Prostate gland (tissue), 2 donors: ENCODE data around the gene MPP1. TPM values are rescaled to one million over a fixed set of nuclear protein-coding genes. Genes with fewer than 3 reads are reported as not detected.

Source experiments
- DNase-seq: peaks from one replicate; pipeline ENCODE4 v3.0.0-alpha.2; 2019; ENCODE audit warnings: low spot score
- H3K27ac ChIP-seq, 2 donors: fragments of 200-600 bp; sonication (generic); 2 replicates each; pipeline ENCODE4 v1.5.1; 2017 to 2019
- H3K27me3 ChIP-seq: fragments of 200-600 bp; sonication (generic); replicated peaks from 2 replicates; pipeline ENCODE4 v1.5.1; 2019; ENCODE audit not compliant: insufficient read depth
- H3K36me3 ChIP-seq, 2 donors: fragments of 200-600 bp; sonication (generic); 1 replicate in 1 of 2; 2 replicates in 1 of 2; pipeline versions ENCODE4 v1.5.1 to v1.8.1; 2017 to 2019
- H3K4me1 ChIP-seq: fragments of 200-600 bp; sonication (generic); replicated peaks from 2 replicates; pipeline ENCODE4 v1.5.1; 2019
- H3K4me3 ChIP-seq, 2 donors: fragments of 200-600 bp; sonication (generic); 2 replicates each; pipeline ENCODE4 v1.5.1; 2017 to 2019
- H3K9me3 ChIP-seq: fragments of 200-600 bp; sonication (generic); 2 replicates; pipeline ENCODE4 v1.5.1; 2017
- POLR2A ChIP-seq: fragments of 450-650 bp; IDR thresholded peaks from one replicate; pipeline ENCODE4 v1.6.1; 2016; ENCODE audit warnings: antibody characterized with exemption, mild to moderate bottlenecking
- POLR2AphosphoS5 ChIP-seq: sonication (generic); formaldehyde crosslinking; IDR thresholded peaks from one replicate; pipeline ENCODE4 v1.6.1; 2017; ENCODE audit warnings: antibody characterized with exemption
- WGBS: methylation state at CpG from one replicate; pipeline ENCODE4 v1.1.5; 2018; 5-methylcytosine and 5-hydroxymethylcytosine counted together
- intact Hi-C: fragments of 100-400 bp; cut with DNase I; formaldehyde crosslinking; loops from one replicate; pipeline ENCODE4 v1.14.2; 2022
- total RNA-seq, 2 donors: library from RNA; depleted of rRNA; stranded (reverse); fragments of >200 nt; gene quantifications; one replicate each; pipeline ENCODE4 v1.1.0, GENCODE V29; 2016
- TF ChIP-seq, protein P1 (sequence below), 4 experiments: fragments of 200-600 bp in 2 of 4; fragments of 450-650 bp in 2 of 4; sonication (generic) in 2 of 4; IDR thresholded peaks; 1 replicate in 3 of 4; 2 replicates in 1 of 4; pipeline ENCODE4 v1.5.1; 2016 to 2019; ENCODE audit warnings: antibody characterized with exemption in 4 of 4, mild to moderate bottlenecking in 2 of 4, moderate library complexity in 2 of 4

The MPP1 gene
- total RNA-seq, 2 donors from 2014 or later: 38.2 to 43.6 TPM

DNA sequence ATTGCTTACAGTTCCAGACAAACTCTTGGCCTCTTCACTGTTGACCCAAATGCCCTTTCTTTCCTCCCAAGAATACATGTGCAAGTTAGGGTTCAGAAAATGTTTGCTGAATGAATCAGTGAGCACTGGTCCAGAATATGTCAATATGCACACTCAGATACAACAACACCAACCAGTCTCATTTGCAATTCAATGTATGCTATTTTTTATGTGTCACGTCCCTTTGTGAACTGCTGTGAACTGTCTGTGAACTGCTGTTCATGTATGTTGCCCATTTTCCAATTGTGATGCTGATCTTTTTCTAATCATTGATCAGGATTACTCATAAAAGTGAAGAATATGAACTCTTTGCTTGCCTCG lies 72.2 kb downstream of the MPP1 start:
- DNase-seq: no peak
- H3K36me3 ChIP-seq: no peaks in the 10 kb centered on the region
- no peaks in the 10 kb centered on the region for H3K4me1 ChIP-seq
- intact Hi-C loops: no loop called here
- H3K9me3 ChIP-seq: no peaks in the 10 kb centered on the region
- 86% methylated on average over 2 of the region's 2 CpGs for WGBS
- TF ChIP-seq POLR2AphosphoS5: no peak
- TF ChIP-seq POLR2A: no peak
- TF ChIP-seq, protein P1, sequence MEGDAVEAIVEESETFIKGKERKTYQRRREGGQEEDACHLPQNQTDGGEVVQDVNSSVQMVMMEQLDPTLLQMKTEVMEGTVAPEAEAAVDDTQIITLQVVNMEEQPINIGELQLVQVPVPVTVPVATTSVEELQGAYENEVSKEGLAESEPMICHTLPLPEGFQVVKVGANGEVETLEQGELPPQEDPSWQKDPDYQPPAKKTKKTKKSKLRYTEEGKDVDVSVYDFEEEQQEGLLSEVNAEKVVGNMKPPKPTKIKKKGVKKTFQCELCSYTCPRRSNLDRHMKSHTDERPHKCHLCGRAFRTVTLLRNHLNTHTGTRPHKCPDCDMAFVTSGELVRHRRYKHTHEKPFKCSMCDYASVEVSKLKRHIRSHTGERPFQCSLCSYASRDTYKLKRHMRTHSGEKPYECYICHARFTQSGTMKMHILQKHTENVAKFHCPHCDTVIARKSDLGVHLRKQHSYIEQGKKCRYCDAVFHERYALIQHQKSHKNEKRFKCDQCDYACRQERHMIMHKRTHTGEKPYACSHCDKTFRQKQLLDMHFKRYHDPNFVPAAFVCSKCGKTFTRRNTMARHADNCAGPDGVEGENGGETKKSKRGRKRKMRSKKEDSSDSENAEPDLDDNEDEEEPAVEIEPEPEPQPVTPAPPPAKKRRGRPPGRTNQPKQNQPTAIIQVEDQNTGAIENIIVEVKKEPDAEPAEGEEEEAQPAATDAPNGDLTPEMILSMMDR (IDR thresholded peaks at IDR 0.05): no peak
- H3K4me3 ChIP-seq: no peak overlapping the region
- H3K27me3 ChIP-seq: no peaks in the 10 kb centered on the region
- H3K27ac ChIP-seq: no peak overlapping the region

DNA sequence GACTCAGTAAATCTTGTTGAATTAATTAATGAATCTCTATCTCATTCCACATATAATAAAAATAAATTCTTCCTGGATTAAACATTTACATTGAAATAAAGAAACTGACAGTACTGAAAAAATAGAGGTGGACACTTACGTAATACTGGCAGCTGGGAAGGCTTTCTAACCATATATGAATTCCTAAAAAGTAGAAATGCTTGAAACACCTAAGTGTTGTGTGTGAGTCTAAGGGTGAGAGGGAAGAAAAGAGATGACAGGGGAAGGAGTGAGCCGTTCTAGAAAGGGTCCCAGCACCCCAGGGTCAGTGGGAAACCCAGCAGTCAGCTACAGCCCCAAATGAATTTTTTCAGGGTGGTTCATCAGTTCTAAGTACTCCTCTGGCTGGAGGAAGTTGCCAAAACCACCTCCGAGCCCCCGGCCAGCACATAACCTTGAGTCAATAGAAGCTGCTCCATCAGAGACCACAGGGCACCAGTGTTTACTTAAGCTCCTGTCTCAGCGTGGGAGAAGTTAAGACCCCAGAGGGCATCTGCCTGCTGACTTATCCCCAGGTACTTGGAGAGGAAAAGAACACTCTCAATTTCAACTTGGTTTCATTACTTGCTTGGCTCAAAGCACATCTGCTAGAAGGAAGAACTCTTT lies 72.7 kb downstream of the MPP1 start:
- intact Hi-C loops: no loop called here
- H3K27ac ChIP-seq: no peak overlapping the region

DNA sequence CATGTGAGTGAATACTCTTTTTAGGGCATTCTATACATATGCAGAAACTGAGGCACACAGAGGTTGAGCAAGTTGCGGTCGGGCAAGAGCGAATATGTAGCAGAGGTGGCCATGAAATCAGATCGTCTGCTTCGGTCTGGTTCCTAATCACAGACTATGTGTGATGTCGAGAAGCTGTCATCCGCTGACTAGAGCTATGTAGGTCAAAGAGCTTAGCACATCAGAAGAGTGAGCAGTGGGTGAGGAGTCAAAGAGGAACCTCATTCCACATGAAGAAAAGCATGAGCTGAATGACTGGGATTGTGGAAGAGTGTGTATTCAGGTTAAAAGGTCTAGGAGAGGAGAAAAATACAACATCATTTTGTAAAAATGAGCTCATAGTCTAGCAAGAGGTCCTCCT lies 73.4 kb downstream of the MPP1 start:
- no peaks in the 10 kb centered on the region for H3K36me3 ChIP-seq
- H3K9me3 ChIP-seq: no peaks in the 10 kb centered on the region
- no peak overlapping the region for H3K4me3 ChIP-seq
- 90% methylated on average over 7 of the region's 7 CpGs for WGBS
- H3K4me1 ChIP-seq: no peaks in the 10 kb centered on the region
- TF ChIP-seq POLR2AphosphoS5: no peak
- TF ChIP-seq POLR2A: no peak
- TF ChIP-seq, protein P1 (IDR thresholded peaks at IDR 0.05): no peak
- H3K27ac ChIP-seq: no peak overlapping the region
- no peak for DNase-seq
- intact Hi-C loops: no loop called here
- H3K27me3 ChIP-seq: no peaks in the 10 kb centered on the region

More for the DNA sequence above, 72.7 kb downstream of the MPP1 start:
- no peak for DNase-seq
- Histone ChIP-seq H3K9me3 (no peaks in the 10 kb centered on the region), H3K36me3 (no peaks in the 10 kb centered on the region), H3K27me3 (no peaks in the 10 kb centered on the region), H3K4me3 (no peak overlapping the region), H3K4me1 (no peaks in the 10 kb centered on the region)
- TF ChIP-seq POLR2AphosphoS5: no peak
- TF ChIP-seq, protein P1 (IDR thresholded peaks at IDR 0.05): no peak
- TF ChIP-seq POLR2A: no peak
- 38% methylated on average over 4 of the region's 5 CpGs for WGBS

DNA sequence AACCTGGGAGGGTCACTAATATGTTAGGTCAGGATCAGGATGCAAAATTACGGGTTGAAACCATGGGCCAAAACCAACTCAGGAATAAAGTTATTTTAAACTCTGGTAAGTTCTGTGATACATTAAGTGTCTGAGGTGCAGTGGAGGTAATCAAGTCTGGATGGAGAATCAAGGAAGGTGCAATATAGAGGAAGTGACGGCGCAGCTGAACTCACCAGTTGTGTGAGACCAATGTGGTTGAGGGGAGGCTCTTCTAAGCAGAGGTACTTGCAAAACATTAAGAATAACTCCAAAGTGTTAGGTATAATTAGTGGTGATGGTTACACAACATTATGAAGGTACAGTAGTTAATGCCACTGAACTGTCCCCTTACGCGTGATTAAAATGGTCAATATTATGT lies 74.1 kb downstream of the MPP1 start:
- Histone ChIP-seq H3K9me3 (no peaks in the 10 kb centered on the region), H3K4me1 (no peaks in the 10 kb centered on the region), H3K36me3 (no peaks in the 10 kb centered on the region), H3K27me3 (no peaks in the 10 kb centered on the region), H3K27ac (no peak overlapping the region), H3K4me3 (no peak overlapping the region)
- 93% methylated on average over 5 of the region's 5 CpGs for WGBS
- no peak for TF ChIP-seq POLR2AphosphoS5
- no peak for TF ChIP-seq POLR2A
- TF ChIP-seq, protein P1 (IDR thresholded peaks at IDR 0.05): no peak
- no peak for DNase-seq
- intact Hi-C loops: no loop called here

DNA sequence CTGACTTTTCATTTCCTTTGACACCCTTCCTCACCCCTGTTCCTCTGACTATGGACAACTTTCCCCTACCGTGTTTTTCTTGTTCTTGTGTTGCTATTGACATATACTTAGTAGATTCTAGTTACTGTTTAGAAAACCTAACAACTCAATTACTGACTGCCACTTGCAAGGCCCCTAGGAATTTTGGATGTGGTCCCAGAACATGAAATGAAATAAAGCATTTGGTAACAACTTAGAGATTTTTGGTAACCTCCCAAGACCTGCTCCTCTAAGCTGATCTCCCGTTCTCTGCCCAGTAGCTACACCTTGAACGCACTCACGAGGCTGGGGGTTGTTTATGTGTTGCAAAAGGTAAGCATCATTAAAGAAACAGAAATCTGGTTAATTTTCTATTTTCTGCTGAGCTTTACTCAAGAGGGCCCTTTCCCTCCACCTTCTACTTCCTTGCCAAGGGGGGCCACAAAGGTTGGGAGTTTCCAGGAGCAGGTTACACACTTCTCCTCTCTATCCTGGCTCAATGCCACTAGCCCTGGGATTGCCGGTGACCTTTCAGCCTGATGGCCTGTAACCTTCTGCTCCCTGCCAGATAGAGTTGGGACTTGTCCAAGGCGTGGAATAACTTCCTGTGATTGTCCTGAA lies 74.9 kb downstream of the MPP1 start:
- no peaks in the 10 kb centered on the region for H3K9me3 ChIP-seq
- DNase-seq: no peak
- no peak for TF ChIP-seq POLR2A
- H3K27ac ChIP-seq: no peak overlapping the region
- H3K4me1 ChIP-seq: no peaks in the 10 kb centered on the region
- intact Hi-C loops: no loop called here
- H3K4me3 ChIP-seq: no peak overlapping the region
- no peaks in the 10 kb centered on the region for H3K27me3 ChIP-seq
- no peaks in the 10 kb centered on the region for H3K36me3 ChIP-seq
- 32% methylated on average over 6 of the region's 6 CpGs for WGBS
